HG02623 (cell line): Measurements from ENCODE around the gene TRDMT1.

ENCODE experiments used
- ATAC-seq: cut with Tn5 transposase; IDR thresholded peaks from one replicate; pipeline ENCODE4 v1.9.1; 2021; ENCODE audit warnings: moderate library complexity; ENCODE audit not compliant: unreplicated experiment

TRDMT1 gene

GRCh38 chr10:17200912-17201793, at the start of gene TRDMT1:
Gene TRDMT1 (minus strand): TSS chr10:17201672. CDS start chr10:17201634, 38 bp downstream.
- ATAC-seq: peak; percentile 91

GRCh38 chr10:17250736-17251135, 49.3 kb upstream of the TRDMT1 start:
- ATAC-seq: no peak

- no peak for ATAC-seq
These were observed 48.3 kb upstream of the TRDMT1 start for GRCh38 chr10:17249820-17250219.

- no peak for ATAC-seq
These were observed 47.5 kb upstream of the TRDMT1 start for GRCh38 chr10:17248964-17249363.

- ATAC-seq: no peak
These were observed 45.7 kb upstream of the TRDMT1 start for GRCh38 chr10:17247210-17247609.

- no peak for ATAC-seq
These were observed 43.4 kb upstream of the TRDMT1 start for GRCh38 chr10:17244700-17245365.

- no peak for ATAC-seq
These were observed 40.3 kb upstream of the TRDMT1 start for GRCh38 chr10:17241611-17242333.

GRCh38 chr10:17240616-17241015, 39.1 kb upstream of the TRDMT1 start:
- ATAC-seq: no peak

GRCh38 chr10:17240096-17240495, 38.6 kb upstream of the TRDMT1 start:
- no peak for ATAC-seq

GRCh38 chr10:17239345-17240085, 38.0 kb upstream of the TRDMT1 start:
- ATAC-seq: no peak

GRCh38 chr10:17238445-17239291, 37.2 kb upstream of the TRDMT1 start:
- no peak for ATAC-seq

- no peak for ATAC-seq
These were observed 36.5 kb upstream of the TRDMT1 start for GRCh38 chr10:17237915-17238444.

GRCh38 chr10:17237149-17237527, 35.7 kb upstream of the TRDMT1 start:
- ATAC-seq: no peak

GRCh38 chr10:17236468-17237148, 35.1 kb upstream of the TRDMT1 start:
- no peak for ATAC-seq

GRCh38 chr10:17235136-17235535, 33.7 kb upstream of the TRDMT1 start:
- no peak for ATAC-seq

- no peak for ATAC-seq
These were observed 33.0 kb upstream of the TRDMT1 start for GRCh38 chr10:17234431-17234945.

- ATAC-seq: no peak
These were observed 32.0 kb upstream of the TRDMT1 start for GRCh38 chr10:17233286-17233991.

- ATAC-seq: no peak
These were observed 30.9 kb upstream of the TRDMT1 start for GRCh38 chr10:17232276-17232960.
